Lung (tissue), 12 donors: ENCODE results near the gene BICC1. TPM values are rescaled to one million over a fixed set of nuclear protein-coding genes. Genes with fewer than 3 reads are reported as not detected.

Source experiments
- ATAC-seq: fragments of 200-7000 bp; cut with Tn5 transposase; one replicate; pipeline ENCODE4 v1.9.1; 2020; ENCODE audit warnings: moderate number of reproducible peaks; ENCODE audit not compliant: insufficient read depth, low FRiP score
- DNase-seq, 3 donors: peaks; one replicate each; pipeline ENCODE4 v3.0.0-alpha.2; 2013 to 2017
- H3K27ac ChIP-seq, 2 donors: one replicate each; pipeline ENCODE4 v1.5.1; 2013; ENCODE audit warnings: mild to moderate bottlenecking in 2 of 2, moderate library complexity in 2 of 2, control low read depth in 1 of 2, inconsistent platforms in 1 of 2, low read depth in 1 of 2, low read length in 1 of 2
- H3K27me3 ChIP-seq, 3 donors: one replicate each; pipeline ENCODE4 v1.5.1; 2013; ENCODE audit warnings: low read length in 2 of 3; ENCODE audit not compliant: control insufficient read depth in 3 of 3, insufficient read depth in 3 of 3
- H3K36me3 ChIP-seq, 4 donors: one replicate each; pipeline ENCODE4 v1.5.1; 2013; ENCODE audit warnings: low read length in 4 of 4, mild to moderate bottlenecking in 1 of 4, moderate library complexity in 1 of 4; ENCODE audit not compliant: control insufficient read depth in 4 of 4, insufficient read depth in 4 of 4
- H3K4me1 ChIP-seq, 5 donors: one replicate each; pipeline ENCODE4 v1.5.1; 2013; ENCODE audit warnings: low read length in 5 of 5, mild to moderate bottlenecking in 2 of 5, moderate library complexity in 1 of 5; ENCODE audit not compliant: control insufficient read depth in 5 of 5, insufficient read depth in 5 of 5
- H3K4me3 ChIP-seq: one replicate; pipeline ENCODE4 v1.5.1; 2013; ENCODE audit warnings: mild to moderate bottlenecking, control low read depth, moderate library complexity
- H3K9ac ChIP-seq, 2 donors: one replicate each; pipeline ENCODE4 v1.5.1; 2013; ENCODE audit warnings: low read length in 2 of 2, control low read depth in 1 of 2; ENCODE audit not compliant: insufficient read depth in 1 of 2
- H3K9me3 ChIP-seq, 4 donors: one replicate each; pipeline ENCODE4 v1.5.1; 2013; ENCODE audit warnings: low read length in 3 of 4, mild to moderate bottlenecking in 1 of 4, moderate library complexity in 1 of 4; ENCODE audit not compliant: control insufficient read depth in 4 of 4, insufficient read depth in 3 of 4
- CTCF ChIP-seq: IDR thresholded peaks from 2 replicates; pipeline ENCODE4 v1.5.1; 2012; ENCODE audit warnings: mild to moderate bottlenecking; ENCODE audit errors: control extremely low read depth, extremely low read depth
- WGBS, 2 donors: extraction: QIAGEN DNeasy Blood & Tissue Kit; methylation state at CpG; one replicate each; pipeline ENCODE4 v1.1.7; 2013; 5-methylcytosine and 5-hydroxymethylcytosine counted together
- polyA plus RNA-seq, 2 donors: library from polyadenylated mRNA; stranded (reverse); fragments of 200-250 nt; gene quantifications; one replicate each; pipeline ENCODE4 v1.2.1, GENCODE V29; 2013
- total RNA-seq, 2 donors: library from RNA; depleted of rRNA in 1 of 2; stranded (reverse); fragments of >200 nt in 1 of 2; gene quantifications; one replicate each; pipeline ENCODE4 v1.2.1, GENCODE V29; 2014 to 2021
- donor health status: control.
- donor health status: control.
- donor health status: Bipolar disorder and iron deficiency.
- donor health status: healthy.
- donor health status: DM: yes; HTN: yes; CAD: no.

BICC1 gene
- total and polyA plus RNA-seq, 4 donors = 2.3 to 43.1 (median 5.9) TPM

- Histone ChIP-seq H3K4me3 (no peak overlapping the region), H3K4me1 (no peaks in the 10 kb centered on the region), H3K9ac (no peak overlapping the region), H3K27ac (no peak overlapping the region), H3K27me3 (no peaks in the 10 kb centered on the region), H3K9me3 (no peaks in the 10 kb centered on the region), H3K36me3 (no peaks in the 10 kb centered on the region)
- DNase-seq (no peak), ATAC-seq (no peak)
- no peak for TF ChIP-seq CTCF
- WGBS, 2 donors = 85 to 86% methylated on average over 6 of the region's 6 CpGs
Observed at GRCh38 chr10:58627392-58627791, 114.7 kb downstream of the BICC1 start.

- Histone ChIP-seq H3K27ac (no peak overlapping the region), H3K9me3 (no peaks in the 10 kb centered on the region), H3K36me3 (no peaks in the 10 kb centered on the region), H3K9ac (no peak overlapping the region), H3K4me1 (no peaks in the 10 kb centered on the region), H3K4me3 (no peak overlapping the region), H3K27me3 (no peaks in the 10 kb centered on the region)
- no peak for ATAC-seq
- no peak for TF ChIP-seq CTCF
- 43 to 69% methylated on average over 2 of the region's 2 CpGs for WGBS, 2 donors
- no peak for DNase-seq
Observed at GRCh38 chr10:58631715-58632114, 119.0 kb downstream of the BICC1 start.

- Histone ChIP-seq H3K4me1 (peaks cover 0 to under 1% (median 0%) of the 10 kb centered on the region in 5 donors), H3K27me3 (no peaks in the 10 kb centered on the region), H3K9me3 (no peaks in the 10 kb centered on the region), H3K36me3 (no peaks in the 10 kb centered on the region), H3K9ac (no peak overlapping the region), H3K4me3 (no peak overlapping the region), H3K27ac (no peak overlapping the region)
- WGBS, 2 donors = 69 to 84% methylated on average over 4 of the region's 4 CpGs
- TF ChIP-seq CTCF = no peak
- DNase-seq (peak in 1 of 3 donors; percentile 53), ATAC-seq (no peak)
Observed at GRCh38 chr10:58632216-58632615, 119.5 kb downstream of the BICC1 start.

GRCh38 chr10:58637352-58637751 lies 124.7 kb downstream of the BICC1 start:
- Histone ChIP-seq H3K27me3 (no peaks in the 10 kb centered on the region), H3K27ac (no peak overlapping the region), H3K9me3 (no peaks in the 10 kb centered on the region), H3K9ac (peak overlapping the region in 1 of 2 donors; percentile 52), H3K4me1 (peaks cover 0 to 30% (median 18%) of the 10 kb centered on the region in 5 donors), H3K4me3 (no peak overlapping the region), H3K36me3 (no peaks in the 10 kb centered on the region)
- no peak for TF ChIP-seq CTCF
- WGBS, 2 donors = 78 to 85% methylated on average over 5 of the region's 5 CpGs
- DNase-seq (peak in 2 of 3 donors; percentile 22 to 56), ATAC-seq (no peak)
